ENCODE data around the gene HOXB8.

GRCh38 chr17:48577946-48578615 is 37.0 kb downstream of the HOXB8 start, which contains the start of gene HOXB4:
- TF ChIP-seq CTCF (IDR thresholded peaks at IDR 0.05) (no peak), POLR2A (IDR thresholded peaks at IDR 0.05) (no peak), POLR2AphosphoS5 (IDR thresholded peaks at IDR 0.05) (no peak)

All from breast epithelium (tissue), 3 donors.